Activated CD4-positive, alpha-beta T cell treated with anti-CD3 and anti-CD28 coated beads, Interleukin-2, amount 50 U/mL, for 24 hours (primary cell): ENCODE data around the gene RADIL.
A peak's percentile ranks its signal among the peaks of the same experiment; 100 is the strongest.

Source experiments
- DNase-seq, 2 donors: peaks; one replicate each; pipeline ENCODE4 v3.0.0-alpha.2; 2020; ENCODE audit warnings: low read depth in 1 of 2, low spot score in 1 of 2

The RADIL gene

GRCh38 chr7:4783292-4783652 is 100.2 kb downstream of the RADIL start:
- no peak for DNase-seq

GRCh38 chr7:4782333-4783291 is 100.9 kb downstream of the RADIL start:
- DNase-seq = no peak

GRCh38 chr7:4781366-4782069 is 102.0 kb downstream of the RADIL start:
- DNase-seq = no peak

- no peak for DNase-seq
These were observed 104.4 kb downstream of the RADIL start for GRCh38 chr7:4779118-4779517.

GRCh38 chr7:4775848-4776623 is 107.5 kb downstream of the RADIL start:
- DNase-seq = peak in 1 of 2 donors; percentile 32

GRCh38 chr7:4775250-4775847 is 108.2 kb downstream of the RADIL start, which contains the start of gene AP5Z1:
Gene AP5Z1 (plus strand): TSS chr7:4775623. CDS start chr7:4775716, 93 bp downstream.
- DNase-seq = peak; percentile 88 to 92

- no peak for DNase-seq
These were observed 108.8 kb downstream of the RADIL start for GRCh38 chr7:4774658-4775249.

GRCh38 chr7:4774007-4774406 is 109.5 kb downstream of the RADIL start:
- no peak for DNase-seq

- DNase-seq = no peak
These were observed 111.2 kb downstream of the RADIL start for GRCh38 chr7:4772306-4772705.

- DNase-seq = no peak
These were observed 111.8 kb downstream of the RADIL start for GRCh38 chr7:4771737-4772136.

- no peak for DNase-seq
These were observed 112.6 kb downstream of the RADIL start for GRCh38 chr7:4770886-4771285.

GRCh38 chr7:4769761-4770160 is 113.8 kb downstream of the RADIL start:
- DNase-seq = no peak

GRCh38 chr7:4768597-4769569 is 114.6 kb downstream of the RADIL start:
- no peak for DNase-seq

GRCh38 chr7:4766666-4767519 is 116.6 kb downstream of the RADIL start:
- DNase-seq = no peak

- DNase-seq = no peak
These were observed 117.6 kb downstream of the RADIL start for GRCh38 chr7:4765776-4766490.

- no peak for DNase-seq
These were observed 119.0 kb downstream of the RADIL start for GRCh38 chr7:4764402-4765007.

- DNase-seq = no peak
These were observed 119.7 kb downstream of the RADIL start for GRCh38 chr7:4763794-4764185.
